GM19467 (cell line): ENCODE measurements around the gene GAL3ST2.
"Not testable (repeated sequence)": the region's sequence is repeated elsewhere in the genome, so short reads cannot be mapped to it uniquely, and the experiment has no call there.

Experiments used
- ATAC-seq: cut with Tn5 transposase; IDR thresholded peaks from one replicate; pipeline ENCODE4 v1.9.1; 2021; ENCODE audit warnings: mild to moderate bottlenecking, moderate library complexity; ENCODE audit not compliant: unreplicated experiment

GAL3ST2 gene

DNA sequence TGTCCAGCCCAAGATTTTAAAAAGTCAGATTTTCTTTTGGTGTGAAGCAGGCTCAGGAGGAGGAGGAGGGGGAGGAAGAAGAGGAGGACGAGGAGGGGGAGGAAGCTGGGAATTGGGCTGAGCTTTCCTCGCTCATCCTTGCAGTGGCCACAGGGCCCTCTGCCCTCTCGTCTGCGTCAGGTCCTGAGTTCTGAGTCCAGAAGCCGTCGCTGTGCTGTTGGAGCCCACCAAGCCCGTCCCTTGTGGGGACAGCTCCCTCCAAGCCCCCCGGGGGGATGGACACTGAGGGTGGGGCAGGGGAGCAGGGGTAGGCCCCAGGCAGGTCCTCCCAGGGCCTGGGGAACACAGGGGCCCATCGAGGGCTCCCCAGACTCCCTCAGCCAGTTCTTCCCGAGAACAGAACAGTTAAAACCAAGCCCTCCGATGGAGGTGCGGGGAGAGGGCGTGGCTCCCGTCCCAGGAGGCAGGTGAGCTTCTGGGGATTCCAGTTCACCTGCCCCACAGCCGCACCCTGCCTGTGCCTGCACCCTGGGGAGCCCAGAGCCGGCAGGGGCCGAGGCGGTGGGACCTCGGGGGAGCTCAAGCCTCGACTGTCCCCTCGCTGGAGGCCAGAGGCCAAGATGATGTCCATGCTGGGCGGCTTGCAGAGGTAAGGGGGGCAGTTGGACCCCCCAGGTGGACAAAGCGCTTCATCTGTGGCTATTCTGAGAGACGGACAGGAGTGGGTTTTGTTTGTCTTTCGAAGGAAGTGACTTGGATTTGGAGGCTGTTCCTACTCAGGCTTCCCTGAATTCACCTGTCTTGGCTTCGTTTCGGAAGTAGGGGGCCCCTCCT, at the start of gene GAL3ST2:
TSS of gene GAL3ST2 (plus strand) at position 487 of the 834 bp plus-strand sequence. CDS start at position 621, 134 bp downstream.
- ATAC-seq = no peak

- ATAC-seq = no peak
These were observed 48.6 kb upstream of the GAL3ST2 start for GRCh38 chr2:241728000-241728399.

GRCh38 chr2:241728627-241729026, 48.0 kb upstream of the GAL3ST2 start:
- no peak for ATAC-seq

- no peak for ATAC-seq
These were observed 46.8 kb upstream of the GAL3ST2 start for GRCh38 chr2:241729868-241730267.

- ATAC-seq = no peak
These were observed 45.8 kb upstream of the GAL3ST2 start for GRCh38 chr2:241730671-241731293.

DNA sequence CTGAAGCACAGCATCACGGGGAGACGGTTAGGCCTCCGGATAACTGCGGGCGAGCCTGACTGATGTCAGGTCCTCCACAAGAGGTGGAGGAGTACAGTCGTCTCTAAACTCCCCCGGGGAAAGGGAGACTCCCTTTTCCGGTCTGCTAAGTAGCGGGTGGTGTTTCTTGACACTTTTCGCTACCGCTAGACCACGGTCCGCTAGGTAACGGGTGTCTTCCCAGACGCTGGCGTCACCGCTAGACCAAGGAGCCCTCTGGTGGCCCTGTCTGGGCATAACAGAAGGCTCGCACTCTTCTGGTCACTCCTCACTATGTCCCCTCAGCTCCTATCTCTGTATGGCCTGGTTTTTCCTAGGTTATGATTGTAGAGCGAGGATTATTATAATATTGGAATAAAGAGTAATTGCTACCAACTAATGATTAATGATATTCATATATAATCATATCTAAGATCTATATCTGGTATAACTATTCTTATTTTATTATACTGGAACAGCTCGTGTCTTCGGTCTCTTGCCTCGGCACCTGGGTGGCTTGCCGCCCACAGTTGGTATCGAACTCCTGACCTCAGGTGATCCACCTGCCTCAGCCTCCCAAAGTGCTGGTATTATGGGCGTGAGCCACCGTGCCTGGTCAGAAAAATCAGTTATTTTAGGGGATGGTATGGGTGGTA, 44.0 kb upstream of the GAL3ST2 start:
- ATAC-seq = not testable (repeated sequence)

DNA sequence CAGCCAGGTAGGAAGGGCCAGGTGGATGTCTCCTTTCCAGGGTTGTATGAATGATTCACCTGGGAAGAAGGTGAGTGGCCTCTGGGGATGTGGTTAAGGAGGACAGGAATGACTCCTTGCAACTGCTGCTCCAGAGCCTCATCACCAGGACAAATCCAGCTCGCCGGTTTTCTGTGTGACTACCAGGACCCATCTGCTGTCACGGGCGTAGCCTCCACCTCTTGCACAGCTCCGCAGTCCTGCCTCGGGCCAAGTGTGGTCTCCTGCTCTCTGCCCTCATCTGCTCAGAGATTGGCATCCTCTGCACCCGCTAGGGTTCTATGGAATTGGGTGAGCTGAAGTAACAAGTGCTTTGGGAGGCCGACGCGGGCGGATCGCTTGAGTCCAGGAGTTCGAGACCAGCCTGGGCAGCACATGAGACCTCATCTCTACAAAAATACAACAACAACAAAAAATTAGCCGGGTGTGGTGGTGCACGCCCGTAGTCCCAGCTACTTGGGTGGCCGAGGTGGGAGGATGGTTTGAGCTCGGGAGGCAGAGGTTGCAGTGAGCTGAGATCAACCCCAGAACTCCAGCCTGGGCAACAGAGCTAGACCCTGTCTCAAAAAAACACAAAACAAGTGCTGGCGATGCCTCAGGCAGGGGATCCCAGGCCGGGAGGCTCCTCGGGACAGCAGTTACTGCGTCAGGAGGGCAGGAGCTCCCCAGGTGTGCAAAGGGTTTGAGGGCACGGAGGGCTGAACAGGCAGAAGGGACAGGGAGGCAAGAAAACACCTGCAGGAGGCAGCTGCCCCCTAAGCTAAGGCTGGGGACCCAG, 43.0 kb upstream of the GAL3ST2 start:
- ATAC-seq = no peak

DNA sequence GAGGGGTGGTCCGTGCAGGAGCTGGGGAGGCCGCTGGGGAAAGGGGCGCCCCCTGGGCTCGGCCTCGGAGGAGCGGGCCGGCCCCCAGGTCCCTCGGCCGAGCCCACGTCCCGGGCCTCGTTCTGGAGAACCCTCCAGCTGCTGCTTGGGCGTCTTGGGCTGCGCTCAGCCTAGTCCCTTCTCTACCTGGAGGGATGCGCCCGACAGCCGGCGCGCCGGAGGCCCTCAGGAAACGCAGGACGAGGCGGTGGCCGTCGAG, 42.5 kb upstream of the GAL3ST2 start:
- peak; percentile 33 for ATAC-seq

DNA sequence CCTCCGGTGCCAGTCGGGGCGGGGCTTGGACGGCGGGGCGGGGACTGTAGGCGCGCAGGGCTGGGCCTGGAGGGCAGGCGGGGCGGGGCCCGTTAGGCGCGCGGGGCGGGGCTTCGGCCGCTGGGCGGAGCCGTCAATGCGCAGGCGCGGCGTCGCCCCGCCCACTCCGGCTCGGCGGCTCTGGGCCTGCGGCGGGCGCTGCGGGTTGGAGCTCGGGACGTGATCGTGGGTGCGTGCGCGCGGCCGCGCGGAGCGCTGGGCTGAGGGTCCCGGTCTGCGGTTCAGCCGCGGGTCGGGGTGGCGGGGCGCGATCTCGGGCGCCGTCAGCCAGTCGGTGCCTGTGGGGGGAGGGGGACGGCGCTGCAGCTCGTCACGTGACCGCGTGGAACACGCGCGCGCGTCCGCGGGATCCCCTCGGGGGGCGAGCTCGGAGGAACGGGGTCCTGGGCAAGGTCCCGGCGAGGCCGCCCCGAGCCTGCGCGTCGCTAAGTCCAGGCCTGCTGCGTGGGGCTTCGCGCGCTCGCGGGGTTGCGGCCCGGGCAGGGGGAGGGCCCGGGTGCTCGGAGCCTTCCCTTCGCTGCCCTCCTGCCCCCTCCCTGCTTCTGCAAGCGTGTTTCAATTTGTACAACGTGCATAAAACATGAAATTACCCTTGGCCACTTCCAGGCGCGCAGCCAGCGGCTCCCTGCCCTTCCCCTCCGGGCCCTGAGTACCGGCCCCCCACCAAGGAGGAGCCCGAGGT, 42.0 kb upstream of the GAL3ST2 start, which contains the start of gene D2HGDH:
TSS of gene D2HGDH (plus strand) at position 164 of the 742 bp plus-strand sequence. CDS start 595 bp downstream, outside the sequence.
- ATAC-seq = peak; percentile 65

GRCh38 chr2:241736111-241736510, 40.5 kb upstream of the GAL3ST2 start:
- no peak for ATAC-seq

DNA sequence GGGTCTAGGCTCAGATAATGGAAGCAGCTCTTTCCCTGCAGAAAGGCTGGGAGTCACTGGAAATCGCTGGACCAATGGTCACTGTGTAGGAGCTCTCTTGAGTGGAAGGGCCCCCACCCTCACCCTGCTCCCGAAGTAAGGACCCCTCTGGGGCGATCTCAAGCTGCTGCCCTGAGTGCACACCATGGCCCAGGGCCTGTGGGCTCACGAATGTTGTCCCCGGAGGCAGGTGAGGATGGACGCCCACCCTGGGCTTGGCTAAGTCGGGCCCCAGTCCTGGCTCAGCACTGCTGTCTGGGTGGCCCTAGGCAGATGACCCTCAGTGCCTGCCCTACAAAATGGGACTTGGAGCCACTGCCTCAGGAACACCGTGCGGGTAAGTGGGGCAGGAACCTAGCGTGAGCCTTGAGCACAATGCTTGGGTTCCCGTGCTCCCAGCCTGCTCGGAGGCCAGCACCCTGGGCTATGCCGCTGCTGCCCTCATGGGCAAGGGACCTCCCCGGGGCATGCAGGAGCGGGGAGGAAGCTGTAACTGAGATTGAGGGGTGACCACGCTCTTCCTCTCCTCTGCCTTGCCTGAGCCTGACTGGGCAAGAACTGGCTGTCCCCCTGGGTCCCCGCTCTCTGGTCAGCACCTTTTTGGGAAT, 38.5 kb upstream of the GAL3ST2 start:
- no peak for ATAC-seq

- no peak for ATAC-seq
These were observed 37.4 kb upstream of the GAL3ST2 start for GRCh38 chr2:241739177-241739576.

DNA sequence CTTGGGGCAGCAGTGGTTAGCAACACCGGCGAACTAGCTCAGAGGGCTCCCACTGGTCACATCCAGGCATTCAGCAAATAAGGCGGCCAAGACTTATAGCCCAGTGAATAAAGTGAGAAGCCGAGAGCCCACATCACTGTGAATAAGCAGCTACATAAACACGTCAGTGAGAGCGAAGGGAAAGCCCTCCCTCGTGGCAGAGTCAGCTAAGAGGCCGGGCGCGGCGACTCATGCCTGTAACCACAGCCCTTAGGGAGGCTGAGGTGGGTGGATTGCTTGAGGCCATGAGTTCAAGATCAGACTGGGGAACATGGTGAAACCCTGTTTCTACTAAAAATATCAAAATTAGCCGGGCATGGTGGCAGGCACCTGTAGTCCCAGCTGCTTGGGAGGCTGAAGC, 37.0 kb upstream of the GAL3ST2 start:
- ATAC-seq = no peak

DNA sequence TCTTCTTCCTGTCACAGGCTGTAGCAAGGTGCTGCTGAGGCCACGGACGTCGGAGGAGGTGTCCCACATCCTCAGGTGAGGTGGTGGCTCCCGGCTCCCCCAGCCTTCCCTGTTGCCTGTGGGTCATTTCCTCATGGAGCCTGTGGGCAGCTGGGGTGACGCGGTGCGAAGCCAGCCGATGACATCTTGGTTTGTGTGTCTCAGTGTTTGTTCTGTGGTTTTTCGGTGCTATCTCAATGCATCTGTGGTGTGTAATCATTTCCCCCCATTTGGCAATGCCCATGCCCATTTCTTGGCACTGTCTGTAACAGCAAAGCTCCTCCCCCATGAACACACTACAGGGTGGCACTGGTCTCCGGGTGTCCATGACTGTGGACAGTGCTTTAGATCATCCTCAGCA, 35.6 kb upstream of the GAL3ST2 start:
- ATAC-seq = no peak

GRCh38 chr2:241742320-241742939, 34.2 kb upstream of the GAL3ST2 start:
- no peak for ATAC-seq

- not testable (repeated sequence) for ATAC-seq
These were observed 33.6 kb upstream of the GAL3ST2 start for GRCh38 chr2:241743008-241743407.

DNA sequence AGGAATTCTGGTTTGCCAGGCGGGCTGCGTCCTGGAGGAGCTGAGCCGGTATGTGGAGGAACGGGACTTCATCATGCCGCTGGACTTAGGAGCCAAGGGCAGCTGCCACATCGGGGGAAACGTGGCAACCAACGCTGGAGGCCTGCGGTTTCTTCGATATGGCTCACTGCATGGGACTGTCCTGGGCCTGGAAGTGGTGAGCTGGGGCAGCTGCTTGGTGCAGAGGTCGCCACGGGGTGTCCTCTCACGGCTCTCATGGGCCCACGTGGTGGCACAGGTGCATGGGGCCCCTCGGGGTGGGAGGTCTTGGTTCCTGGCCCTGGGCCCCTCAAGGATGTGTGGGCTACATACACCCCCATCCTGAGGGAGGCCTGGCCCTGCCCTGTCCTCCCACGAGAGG, 33.0 kb upstream of the GAL3ST2 start:
- no peak for ATAC-seq

DNA sequence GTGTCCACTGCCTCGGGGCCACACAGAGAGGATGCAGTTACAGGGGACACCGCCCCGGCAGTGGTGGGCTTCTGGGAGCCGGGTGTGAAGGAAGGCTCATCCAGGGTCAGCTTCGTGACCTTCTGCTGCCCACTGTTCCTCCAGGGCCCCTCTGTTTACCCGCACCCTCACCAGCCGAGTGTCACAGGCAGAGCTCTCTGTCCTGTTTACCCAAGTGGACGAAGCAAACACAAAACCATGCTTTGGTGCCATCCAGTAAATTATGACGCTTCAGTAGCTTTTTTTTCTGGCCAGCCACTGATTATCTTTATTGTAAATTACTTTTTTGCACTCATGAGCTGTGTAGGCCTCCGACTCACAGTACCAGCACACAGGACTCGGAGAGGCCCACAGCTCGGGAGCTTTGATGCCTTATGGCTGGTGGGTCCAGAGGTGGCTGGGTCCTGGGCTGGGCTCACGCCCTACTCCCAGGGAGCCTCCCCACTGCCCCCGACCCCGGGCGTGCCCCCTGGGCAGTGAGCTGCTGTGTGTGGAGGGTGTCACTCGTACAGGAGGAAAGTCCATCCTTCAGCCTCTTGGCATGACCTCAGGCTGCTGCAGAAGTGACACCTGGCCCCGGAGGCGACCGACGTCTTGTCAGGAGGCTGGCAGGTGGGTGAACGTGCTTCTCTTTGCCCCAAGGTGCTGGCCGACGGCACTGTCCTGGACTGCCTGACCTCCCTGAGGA, 32.4 kb upstream of the GAL3ST2 start:
- ATAC-seq = no peak

DNA sequence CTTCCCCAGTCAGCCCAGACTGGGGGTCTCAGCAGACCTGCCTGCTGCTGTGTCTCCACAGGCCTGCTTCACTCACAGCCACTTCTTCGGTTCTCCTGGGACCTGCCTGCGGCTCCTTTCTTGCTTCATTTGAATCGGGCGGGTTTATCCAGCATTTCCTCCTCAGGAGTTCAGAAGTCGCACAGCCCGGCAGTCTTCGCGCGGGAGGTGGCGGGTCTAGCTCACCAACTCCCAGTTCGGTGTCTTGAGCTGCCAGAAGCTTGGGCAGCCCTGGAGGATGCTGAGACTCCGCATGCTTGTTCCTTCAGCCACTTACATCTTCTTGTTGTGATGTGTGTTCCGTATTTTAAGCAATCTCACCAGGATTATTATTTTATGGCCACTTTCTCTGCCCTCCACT, 31.3 kb upstream of the GAL3ST2 start:
- no peak for ATAC-seq
